ENCODE results near the gene TMIGD3.

- TF ChIP-seq CTCF (IDR thresholded peaks at IDR 0.05; ENCODE audit: low read depth, low read length) = no peak
- TF ChIP-seq POLR2A (IDR thresholded peaks at IDR 0.05; ENCODE audit: extremely low read depth, insufficient read length) = no peak
- TF ChIP-seq, protein P1, sequence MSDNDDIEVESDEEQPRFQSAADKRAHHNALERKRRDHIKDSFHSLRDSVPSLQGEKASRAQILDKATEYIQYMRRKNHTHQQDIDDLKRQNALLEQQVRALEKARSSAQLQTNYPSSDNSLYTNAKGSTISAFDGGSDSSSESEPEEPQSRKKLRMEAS (IDR thresholded peaks at IDR 0.05; ENCODE audit: low read depth, low read length) = no peak
- TF ChIP-seq MYC (IDR thresholded peaks at IDR 0.05; ENCODE audit: low read depth, low read length) = no peak
These were observed 19.6 kb downstream of the TMIGD3 start for GRCh38 chr1:111483876-111484275.

Data from NB4 (cell line).